Calu3 (cell line): Measurements from ENCODE around the gene RTF2. TPM values are rescaled to one million over a fixed set of nuclear protein-coding genes. Genes with fewer than 3 reads are reported as not detected.

Experiments used
- Bru-seq: library from RNA; stranded (reverse); fragments of 400-500 nt; gene quantifications from one replicate; lab custom pipeline; 2021; lab: Mats Ljungman, UMichigan
- BruChase-seq, 2 experiments: library from RNA; stranded (reverse); fragments of 400-500 nt; gene quantifications; one replicate each; lab custom pipeline; 2021; lab: Mats Ljungman, UMichigan
- BruUV-seq: library from RNA; stranded (reverse); fragments of 400-500 nt; replicated peaks from 2 replicates; lab custom pipeline; 2021; lab: Mats Ljungman, UMichigan
- CTCF ChIA-PET: fragments of 300-600 bp; sonication (Branson Sonifier 250); formaldehyde crosslinking; loops from one replicate; lab custom pipeline; 2022; ENCODE audit warnings: antibody characterized with exemption; lab: Charles Lee
- DNase-seq: peaks from one replicate; pipeline ENCODE4 v3.0.0; 2022
- H3K27ac Mint-ChIP-seq: one replicate; pipeline ENCODE4 v1.8.0; 2022; ENCODE audit warnings: mixed read lengths; ENCODE audit not compliant: unreplicated experiment
- H3K27me3 Mint-ChIP-seq: one replicate; pipeline ENCODE4 v1.8.0; 2022; ENCODE audit warnings: mixed read lengths; ENCODE audit not compliant: unreplicated experiment
- H3K36me3 Mint-ChIP-seq: one replicate; pipeline ENCODE4 v1.8.0; 2022; ENCODE audit warnings: mild to moderate bottlenecking, moderate library complexity, mixed read lengths; ENCODE audit not compliant: insufficient read depth, unreplicated experiment
- H3K4me1 Mint-ChIP-seq: one replicate; pipeline ENCODE4 v1.8.0; 2022; ENCODE audit warnings: mild to moderate bottlenecking, low read depth, mixed read lengths; ENCODE audit not compliant: unreplicated experiment
- H3K4me3 Mint-ChIP-seq: one replicate; pipeline ENCODE4 v1.8.0; 2022; ENCODE audit warnings: mild to moderate bottlenecking, low read depth, moderate library complexity, mixed read lengths; ENCODE audit not compliant: unreplicated experiment
- H3K9me3 Mint-ChIP-seq: one replicate; pipeline ENCODE4 v1.8.0; 2022; ENCODE audit warnings: low read depth, mixed read lengths; ENCODE audit not compliant: unreplicated experiment
- CTCF ChIP-seq: fragments of 200-600 bp; IDR thresholded peaks from one replicate; pipeline ENCODE4 v1.8.0; 2022; ENCODE audit warnings: antibody characterized with exemption; ENCODE audit not compliant: unreplicated experiment
- intact Hi-C: fragments of 100-400 bp; cut with micrococcal nuclease; formaldehyde crosslinking; loops from one replicate; pipeline ENCODE4 v1.10.0; 2022; ENCODE audit not compliant: unreplicated experiment
- long read RNA-seq: library from polyadenylated mRNA; stranded (forward); transcript quantifications from one replicate; pipeline ENCODE4 v2.0.0, GENCODE V29; 2022
- total RNA-seq: library from RNA; stranded (reverse); gene quantifications from 2 replicates; pipeline ENCODE4 v1.2.3, GENCODE V29; 2022

The RTF2 gene
- total RNA-seq = 67.2 and 68.7 TPM in 2 replicates
- Bru-seq, nascent RNA = percentile 83 among the genes with signal in this experiment
- percentile 76 among the genes with signal in this experiment for BruChase-seq, experiment 1, labeled RNA remaining after a 6-hour chase
- percentile 68 among the genes with signal in this experiment for BruChase-seq, experiment 2, labeled RNA remaining after a 2-hour chase
- long read RNA-seq, transcript RTF2-202 (9 exons, 2,212 nt) = major isoform, 155 of 171 reads
- long read RNA-seq, partial matches to known transcripts = 6 of 171 reads
- long read RNA-seq, other reads (novel, unspliced or antisense) = 8 of 171 reads

- TF ChIP-seq CTCF = no peak
- TSS peak; percentile 77 for BruUV-seq
- H3K27ac Mint-ChIP-seq = peak within 1 kb of the TSS; percentile 98
- peak; percentile 95 for DNase-seq
- no peaks in the 10 kb centered on the region for H3K9me3 Mint-ChIP-seq
- peak within 1 kb of the TSS; percentile 97 for H3K4me3 Mint-ChIP-seq
- H3K27me3 Mint-ChIP-seq = no peaks in the 10 kb centered on the region
- peaks cover 16% of the 10 kb centered on the region for H3K36me3 Mint-ChIP-seq
- H3K4me1 Mint-ChIP-seq = peaks cover 12% of the 10 kb centered on the region
- CTCF ChIA-PET = interaction anchor here (0.6 to 0.8 kb wide), 3 partner anchors 10 to 120 kb away, joined by 3 to 5 read pairs (median 3); no protein-coding TSS in a partner anchor
- intact Hi-C loops = loop anchor here (5.0 kb wide), 1 partner anchor 66 kb away; no protein-coding TSS in a partner anchor
These were observed at the start of gene RTF2 for GRCh38 chr20:56468316-56469076. Gene RTF2 (plus strand): TSS chr20:56468627. CDS start chr20:56468698, 71 bp downstream.

- no peaks in the 10 kb centered on the region for H3K27me3 Mint-ChIP-seq
- no peak overlapping the region for H3K4me3 Mint-ChIP-seq
- no peaks in the 10 kb centered on the region for H3K36me3 Mint-ChIP-seq
- no peak overlapping the region for H3K27ac Mint-ChIP-seq
- peaks cover 13% of the 10 kb centered on the region for H3K4me1 Mint-ChIP-seq
- BruUV-seq = no TSS peak
- CTCF ChIA-PET = interaction anchor here (0.9 kb wide), 1 partner anchor 642 kb away, joined by 12 read pairs; no protein-coding TSS in a partner anchor
- intact Hi-C loops = no loop called here
- no peaks in the 10 kb centered on the region for H3K9me3 Mint-ChIP-seq
- TF ChIP-seq CTCF = no peak
- no peak for DNase-seq
These were observed 48.4 kb upstream of the RTF2 start for GRCh38 chr20:56420028-56420427.

- no TSS peak for BruUV-seq
- H3K27ac Mint-ChIP-seq = no peak overlapping the region
- DNase-seq = no peak
- CTCF ChIA-PET = no interaction called here
- TF ChIP-seq CTCF = no peak
- H3K36me3 Mint-ChIP-seq = no peaks in the 10 kb centered on the region
- no peak overlapping the region for H3K4me3 Mint-ChIP-seq
- H3K4me1 Mint-ChIP-seq = peaks cover 13% of the 10 kb centered on the region
- H3K9me3 Mint-ChIP-seq = no peaks in the 10 kb centered on the region
- intact Hi-C loops = no loop called here
- no peaks in the 10 kb centered on the region for H3K27me3 Mint-ChIP-seq
These were observed 47.3 kb upstream of the RTF2 start for GRCh38 chr20:56420940-56421688.
